ENCODE data around the gene NPPA. TPM values are rescaled to one million over a fixed set of nuclear protein-coding genes. Genes with fewer than 3 reads are reported as not detected.
A peak's percentile ranks its signal among the peaks of the same experiment; 100 is the strongest.

The NPPA gene
- total RNA-seq, 2 experiments from 2014 or later: not detected

- Mint-ChIP-seq H3K9me3 (no peaks in the 10 kb centered on the region), H3K4me3 (no peak overlapping the region), H3K27ac (no peak overlapping the region), H3K4me1 (ENCODE audit: low read depth) (peaks cover 8% of the 10 kb centered on the region), H3K36me3 (ENCODE audit: low read depth) (no peaks in the 10 kb centered on the region), H3K27me3 (ENCODE audit: low read depth) (peaks cover 32% of the 10 kb centered on the region)
- DNase-seq: no peak
- intact Hi-C loops (cut with micrococcal nuclease): no loop called here
- CTCF ChIA-PET: no interaction called here
These were observed 6.9 kb upstream of the NPPA start for GRCh38 chr1:11854519-11854918.

GRCh38 chr1:11851180-11851579 lies 3.6 kb upstream of the NPPA start:
- peaks cover 10% of the 10 kb centered on the region for H3K27me3 Mint-ChIP-seq (ENCODE audit: low read depth)
- CTCF ChIA-PET: no interaction called here
- no peak overlapping the region for H3K27ac Mint-ChIP-seq
- no peak overlapping the region for H3K4me3 Mint-ChIP-seq
- intact Hi-C loops (cut with micrococcal nuclease): no loop called here
- no peak for DNase-seq
- H3K4me1 Mint-ChIP-seq (ENCODE audit: low read depth): no peaks in the 10 kb centered on the region
- peaks cover 1% of the 10 kb centered on the region for H3K36me3 Mint-ChIP-seq (ENCODE audit: low read depth)
- no peaks in the 10 kb centered on the region for H3K9me3 Mint-ChIP-seq

DNA sequence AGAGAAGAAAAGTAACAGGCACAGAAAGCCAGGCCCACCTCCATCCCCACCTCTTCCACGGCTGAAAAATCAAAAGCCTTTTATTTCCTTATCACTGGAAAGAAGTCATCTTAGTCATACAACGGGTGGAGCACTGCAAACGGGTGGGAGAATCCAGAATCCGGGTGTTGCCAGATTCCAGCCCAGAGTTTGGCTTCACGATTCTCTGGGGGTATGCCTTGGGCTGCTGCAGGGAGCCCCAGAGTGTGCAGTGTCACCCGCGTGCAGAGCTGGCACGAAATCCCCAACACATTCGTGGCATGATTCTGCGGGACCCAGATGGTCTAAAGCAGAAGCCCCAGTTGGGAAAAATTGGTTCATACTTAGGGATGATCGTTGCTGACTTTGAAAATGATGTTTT lies 2.6 kb upstream of the NPPA start:
- DNase-seq: no peak
- CTCF ChIA-PET: interaction anchor here (0.6 kb wide), 1 partner anchor 226 kb away, joined by 3 read pairs; no protein-coding TSS in a partner anchor
- peaks cover 10% of the 10 kb centered on the region for H3K27me3 Mint-ChIP-seq (ENCODE audit: low read depth)
- no peaks in the 10 kb centered on the region for H3K4me1 Mint-ChIP-seq (ENCODE audit: low read depth)
- intact Hi-C loops (cut with micrococcal nuclease): no loop called here
- peaks cover 6% of the 10 kb centered on the region for H3K36me3 Mint-ChIP-seq (ENCODE audit: low read depth)
- no peak overlapping the region for H3K27ac Mint-ChIP-seq
- no peaks in the 10 kb centered on the region for H3K9me3 Mint-ChIP-seq
- no peak overlapping the region for H3K4me3 Mint-ChIP-seq

DNA sequence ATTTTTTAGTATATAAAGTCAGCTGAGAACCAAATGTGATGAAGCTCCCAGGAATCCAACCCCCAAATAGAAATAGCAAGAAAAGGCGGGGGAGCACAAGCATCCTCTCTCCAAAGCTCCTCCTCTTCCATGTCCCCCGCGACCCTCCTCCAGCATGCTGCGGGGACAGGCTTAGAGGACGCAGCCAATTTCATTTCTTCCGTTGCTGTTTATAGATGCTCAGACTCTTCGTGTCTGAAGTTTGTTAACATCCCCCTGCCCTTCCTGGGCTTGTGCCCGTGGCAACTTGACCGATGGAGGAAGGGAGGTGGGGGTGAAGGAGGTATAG lies 754 bp upstream of the NPPA start:
- CTCF ChIA-PET: no interaction called here

GRCh38 chr1:11845641-11846335 lies 1.8 kb downstream of the NPPA start:
- intact Hi-C loops (cut with micrococcal nuclease): no loop called here
- Mint-ChIP-seq H3K4me3 (no peak overlapping the region), H3K36me3 (ENCODE audit: low read depth) (peaks cover 18% of the 10 kb centered on the region), H3K27me3 (ENCODE audit: low read depth) (no peaks in the 10 kb centered on the region), H3K27ac (no peak overlapping the region), H3K9me3 (no peaks in the 10 kb centered on the region), H3K4me1 (ENCODE audit: low read depth) (no peaks in the 10 kb centered on the region)
- CTCF ChIA-PET: interaction anchor here (1.0 kb wide), 1 partner anchor 201 kb away, joined by 3 read pairs; no protein-coding TSS in a partner anchor
- no peak for DNase-seq

More for the DNA sequence above, 754 bp upstream of the NPPA start:
- no peak for DNase-seq
- Mint-ChIP-seq H3K4me1 (ENCODE audit: low read depth) (no peaks in the 10 kb centered on the region), H3K36me3 (ENCODE audit: low read depth) (peaks cover 11% of the 10 kb centered on the region), H3K9me3 (no peaks in the 10 kb centered on the region), H3K4me3 (no peak overlapping the region), H3K27me3 (ENCODE audit: low read depth) (peaks cover 5% of the 10 kb centered on the region), H3K27ac (no peak overlapping the region)
- intact Hi-C loops (cut with micrococcal nuclease): no loop called here

- Mint-ChIP-seq H3K27ac (no peak overlapping the region), H3K4me1 (ENCODE audit: low read depth) (no peaks in the 10 kb centered on the region), H3K9me3 (no peaks in the 10 kb centered on the region), H3K36me3 (ENCODE audit: low read depth) (peaks cover 27% of the 10 kb centered on the region), H3K4me3 (no peak overlapping the region), H3K27me3 (ENCODE audit: low read depth) (no peaks in the 10 kb centered on the region)
- intact Hi-C loops (cut with micrococcal nuclease): no loop called here
- DNase-seq: no peak
- CTCF ChIA-PET: interaction anchor here (1.0 to 1.6 kb wide), 2 partner anchors 50 to 56 kb away, joined by 3 to 7 read pairs; no protein-coding TSS in a partner anchor
These were observed 5.2 kb downstream of the NPPA start for GRCh38 chr1:11842154-11843041.

DNA sequence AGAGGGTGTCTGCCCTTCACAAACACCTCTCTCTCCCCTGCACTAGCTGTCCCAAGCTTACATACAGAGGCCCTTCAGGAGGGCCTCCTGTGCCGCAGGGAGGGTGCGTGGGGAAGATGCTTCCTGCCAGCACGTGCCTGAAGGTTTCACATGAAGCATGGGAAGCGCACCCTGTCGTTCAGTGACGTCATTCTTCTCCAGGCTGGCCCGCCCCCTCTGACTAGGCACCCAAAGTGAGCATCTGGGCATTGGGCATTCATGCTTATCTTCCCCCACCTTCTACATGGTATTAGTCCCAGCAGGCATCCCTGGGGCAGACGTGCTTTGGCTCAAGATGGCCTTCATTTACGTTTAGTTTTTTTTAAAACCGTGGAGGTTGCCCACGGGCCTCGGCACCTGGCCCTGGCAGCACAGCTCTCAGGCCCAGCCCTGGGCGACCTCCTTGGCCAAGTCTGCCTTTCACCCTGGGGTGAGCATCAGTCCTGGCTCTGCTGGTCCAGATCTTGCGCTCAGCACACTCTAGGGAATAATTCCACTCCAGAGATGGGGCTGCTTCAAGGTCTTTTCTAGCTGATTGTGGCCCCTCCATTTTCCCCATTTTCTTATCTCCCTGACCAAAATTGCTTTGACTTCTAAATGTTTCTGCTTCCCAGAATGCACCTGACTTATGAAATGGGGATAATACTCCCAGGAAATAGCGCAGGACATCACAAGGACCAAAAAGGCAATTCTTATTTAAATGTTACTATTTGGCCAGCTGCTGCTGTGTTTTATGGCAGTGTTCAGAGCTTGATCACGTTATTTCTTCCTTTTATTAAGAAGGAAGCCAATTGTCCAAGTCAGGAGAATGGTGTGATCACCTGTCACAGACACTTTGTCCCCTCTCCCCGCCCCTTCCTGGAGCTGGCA lies 6.1 kb downstream of the NPPA start:
- Mint-ChIP-seq H3K27ac (no peak overlapping the region), H3K36me3 (ENCODE audit: low read depth) (peaks cover 27% of the 10 kb centered on the region), H3K4me3 (no peak overlapping the region), H3K27me3 (ENCODE audit: low read depth) (no peaks in the 10 kb centered on the region), H3K9me3 (no peaks in the 10 kb centered on the region), H3K4me1 (ENCODE audit: low read depth) (no peaks in the 10 kb centered on the region)
- intact Hi-C loops (cut with micrococcal nuclease): no loop called here
- no peak for DNase-seq
- CTCF ChIA-PET: interaction anchor here (1.3 to 1.6 kb wide), 2 partner anchors 14 to 51 kb away, joined by 3 to 7 read pairs; no protein-coding TSS in a partner anchor

- Mint-ChIP-seq H3K4me1 (ENCODE audit: low read depth) (no peaks in the 10 kb centered on the region), H3K27ac (no peak overlapping the region), H3K4me3 (no peak overlapping the region), H3K36me3 (ENCODE audit: low read depth) (peaks cover 25% of the 10 kb centered on the region), H3K27me3 (ENCODE audit: low read depth) (no peaks in the 10 kb centered on the region), H3K9me3 (no peaks in the 10 kb centered on the region)
- CTCF ChIA-PET: interaction anchor here (1.3 kb wide), 1 partner anchor 12 kb away, joined by 3 read pairs; no protein-coding TSS in a partner anchor
- DNase-seq: no peak
- intact Hi-C loops (cut with micrococcal nuclease): loop anchor here (5.0 kb wide), 1 partner anchor 127 kb away; no protein-coding TSS in a partner anchor
These were observed 7.6 kb downstream of the NPPA start for GRCh38 chr1:11839727-11840705.

DNA sequence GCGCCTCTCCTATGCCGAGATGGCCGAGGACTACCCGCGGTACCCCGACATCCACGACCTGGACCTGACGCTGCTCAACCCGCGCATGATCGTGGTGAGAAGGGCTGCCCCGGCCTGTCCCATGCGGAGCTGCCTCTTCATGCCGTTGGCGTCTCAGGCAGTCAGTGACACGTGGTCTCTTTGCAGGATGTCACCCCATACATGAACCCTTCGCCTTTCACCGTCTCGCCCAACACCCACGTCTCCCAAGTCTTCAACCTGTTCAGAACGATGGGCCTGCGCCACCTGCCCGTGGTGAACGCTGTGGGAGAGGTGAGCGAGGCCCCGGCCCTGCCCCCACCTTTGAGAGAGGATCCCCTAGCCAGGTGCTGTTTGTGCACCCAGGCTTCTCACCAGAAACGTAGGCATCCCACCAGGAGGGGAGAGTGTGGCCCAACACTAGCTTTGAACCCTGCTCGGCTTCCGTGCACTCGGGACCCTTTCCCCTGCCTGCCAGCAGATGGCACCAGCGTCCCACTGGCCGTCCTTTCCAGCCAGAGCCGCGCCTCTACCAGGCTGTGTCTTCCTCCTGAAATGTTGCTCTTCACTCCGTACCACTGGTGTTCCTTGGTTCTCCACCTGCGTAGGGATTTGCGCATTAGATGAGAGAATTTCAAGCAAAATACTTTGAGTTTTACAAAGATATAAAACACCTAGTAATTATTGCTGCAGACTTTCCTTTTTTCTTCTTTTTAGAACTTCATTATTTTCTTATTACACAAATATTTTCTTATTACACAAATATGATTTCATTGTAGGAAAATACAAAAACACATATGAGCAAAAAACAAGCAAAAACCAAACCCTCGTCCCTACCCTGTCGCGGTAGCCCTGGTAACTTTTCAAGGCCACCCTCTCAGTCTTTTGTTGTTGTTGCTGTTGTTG lies 9.0 kb downstream of the NPPA start:
- Mint-ChIP-seq H3K27me3 (ENCODE audit: low read depth) (no peaks in the 10 kb centered on the region), H3K4me3 (no peak overlapping the region), H3K36me3 (ENCODE audit: low read depth) (peaks cover 24% of the 10 kb centered on the region), H3K4me1 (ENCODE audit: low read depth) (no peaks in the 10 kb centered on the region), H3K9me3 (no peaks in the 10 kb centered on the region), H3K27ac (no peak overlapping the region)
- intact Hi-C loops (cut with micrococcal nuclease): loop anchor here (1.0 to 5.0 kb wide), 3 partner anchors 55 to 129 kb away; no protein-coding TSS in a partner anchor
- CTCF ChIA-PET: interaction anchor here (0.6 to 1.4 kb wide), 16 partner anchors 13 to 430 kb away, joined by 3 to 6 read pairs (median 3); no protein-coding TSS in a partner anchor
- peak; percentile 83 for DNase-seq

DNA sequence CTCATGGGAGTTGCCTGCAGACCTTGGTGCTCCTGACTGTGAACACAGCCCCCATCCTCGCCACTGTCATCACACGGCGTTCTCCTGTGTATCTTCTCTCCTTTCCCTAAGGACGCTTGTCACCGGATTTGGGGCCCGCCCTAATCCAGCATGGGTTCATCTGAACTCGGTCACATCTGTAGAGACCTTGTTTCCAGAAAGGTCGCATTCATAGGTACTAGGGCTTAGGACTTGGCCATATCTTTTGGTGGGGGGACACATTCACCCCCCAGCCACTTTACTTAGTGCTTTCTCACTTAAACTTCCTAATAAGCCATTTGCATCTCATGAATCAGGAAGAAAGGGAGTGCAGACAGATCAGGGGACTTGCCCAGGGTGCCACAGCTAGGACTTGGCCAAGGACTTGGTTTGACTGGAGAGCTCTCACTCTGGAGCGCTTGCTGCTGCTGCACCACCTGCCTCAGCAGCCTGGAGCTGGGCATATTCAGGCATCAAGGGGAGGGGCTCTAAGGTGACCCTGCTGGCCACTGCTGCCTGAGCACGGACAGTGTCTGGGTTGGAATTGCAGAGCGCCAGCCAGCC lies 9.7 kb downstream of the NPPA start:
- intact Hi-C loops (cut with micrococcal nuclease): loop anchor here (1.0 to 5.0 kb wide), 3 partner anchors 55 to 129 kb away; no protein-coding TSS in a partner anchor
- Mint-ChIP-seq H3K36me3 (ENCODE audit: low read depth) (peaks cover 23% of the 10 kb centered on the region), H3K27me3 (ENCODE audit: low read depth) (no peaks in the 10 kb centered on the region), H3K4me1 (ENCODE audit: low read depth) (no peaks in the 10 kb centered on the region), H3K4me3 (no peak overlapping the region), H3K27ac (no peak overlapping the region), H3K9me3 (no peaks in the 10 kb centered on the region)
- no peak for DNase-seq
- CTCF ChIA-PET: interaction anchor here (0.6 to 1.6 kb wide), 17 partner anchors 13 to 430 kb away, joined by 3 to 7 read pairs (median 4); no protein-coding TSS in a partner anchor

Data from activated naive CD4-positive, alpha-beta T cell treated with anti-CD3 and anti-CD28 coated beads for 36 hours (primary cell).